Adrenal gland (tissue), 5 donors: Measurements from ENCODE around the gene PITPNB.

Source experiments
- POLR2A ChIP-seq, 2 donors: fragments of 450-650 bp; IDR thresholded peaks; one replicate each; pipeline ENCODE4 v1.6.1; 2017; ENCODE audit warnings: antibody characterized with exemption in 2 of 2, mild to moderate bottlenecking in 2 of 2, moderate library complexity in 1 of 2
- TF ChIP-seq, protein P1 (sequence below), 6 experiments: fragments of 450-650 bp in 4 of 6; fragments of 200-600 bp in 2 of 6; sonication (generic) in 1 of 6; IDR thresholded peaks; 1 replicate in 5 of 6; 2 replicates in 1 of 6; pipeline versions ENCODE4 v1.5.1 to v1.8.0; 2016 to 2021; ENCODE audit warnings: antibody characterized with exemption in 6 of 6, mild to moderate bottlenecking in 2 of 6, moderate library complexity in 1 of 6
- donor health status: DM: no; HTN: no; CAD: no.

DNA sequence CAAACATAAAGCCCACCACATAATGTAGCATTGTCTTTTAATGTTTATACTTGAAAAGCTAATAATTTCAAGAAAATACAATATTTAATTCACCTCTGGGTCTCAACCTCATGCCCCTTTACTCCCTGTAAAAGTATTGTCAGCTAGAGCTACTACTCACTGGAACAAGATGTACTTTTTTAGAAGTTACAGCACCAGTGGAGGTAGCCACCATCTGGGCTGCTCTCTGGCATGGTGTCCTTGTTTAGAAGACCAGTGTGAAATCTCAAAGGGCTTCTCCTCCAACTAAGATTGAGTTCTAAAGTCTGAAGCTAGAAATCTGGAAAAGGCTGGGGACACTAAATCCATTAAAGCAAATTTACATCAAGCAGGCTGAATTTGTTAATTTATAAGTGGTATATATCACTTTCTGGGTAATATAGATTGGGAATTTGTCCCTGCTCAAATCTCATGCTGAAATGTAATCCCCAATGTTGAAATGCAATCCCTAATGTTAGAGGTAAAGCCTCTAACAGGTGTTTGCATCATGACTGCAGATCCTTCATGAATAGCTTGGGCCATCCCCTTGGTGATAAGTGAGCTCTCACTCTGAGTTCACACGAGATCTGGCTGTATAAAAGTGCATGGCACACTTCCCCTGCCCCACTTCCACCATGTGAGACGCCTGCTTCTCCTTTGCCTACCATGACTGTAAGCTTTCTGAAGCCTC lies 47.6 kb downstream of the PITPNB start:
- TF ChIP-seq, protein P1, sequence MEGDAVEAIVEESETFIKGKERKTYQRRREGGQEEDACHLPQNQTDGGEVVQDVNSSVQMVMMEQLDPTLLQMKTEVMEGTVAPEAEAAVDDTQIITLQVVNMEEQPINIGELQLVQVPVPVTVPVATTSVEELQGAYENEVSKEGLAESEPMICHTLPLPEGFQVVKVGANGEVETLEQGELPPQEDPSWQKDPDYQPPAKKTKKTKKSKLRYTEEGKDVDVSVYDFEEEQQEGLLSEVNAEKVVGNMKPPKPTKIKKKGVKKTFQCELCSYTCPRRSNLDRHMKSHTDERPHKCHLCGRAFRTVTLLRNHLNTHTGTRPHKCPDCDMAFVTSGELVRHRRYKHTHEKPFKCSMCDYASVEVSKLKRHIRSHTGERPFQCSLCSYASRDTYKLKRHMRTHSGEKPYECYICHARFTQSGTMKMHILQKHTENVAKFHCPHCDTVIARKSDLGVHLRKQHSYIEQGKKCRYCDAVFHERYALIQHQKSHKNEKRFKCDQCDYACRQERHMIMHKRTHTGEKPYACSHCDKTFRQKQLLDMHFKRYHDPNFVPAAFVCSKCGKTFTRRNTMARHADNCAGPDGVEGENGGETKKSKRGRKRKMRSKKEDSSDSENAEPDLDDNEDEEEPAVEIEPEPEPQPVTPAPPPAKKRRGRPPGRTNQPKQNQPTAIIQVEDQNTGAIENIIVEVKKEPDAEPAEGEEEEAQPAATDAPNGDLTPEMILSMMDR (IDR thresholded peaks at IDR 0.05) = no peak
- TF ChIP-seq POLR2A (IDR thresholded peaks at IDR 0.05) = no peak
